ENCODE measurements around the gene IGFBP4.

The IGFBP4 gene

GRCh38 chr17:40457369-40457768, 14.1 kb downstream of the IGFBP4 start:
- DNase-seq, result no peak

- no peak for DNase-seq
Observed at GRCh38 chr17:40457964-40458791, 14.9 kb downstream of the IGFBP4 start.

- no peak for DNase-seq
Observed at GRCh38 chr17:40458851-40459482, 15.7 kb downstream of the IGFBP4 start.

GRCh38 chr17:40459636-40460603, 16.7 kb downstream of the IGFBP4 start:
- DNase-seq, result no peak

- DNase-seq, result no peak
Observed at GRCh38 chr17:40460604-40460967, 17.3 kb downstream of the IGFBP4 start.

GRCh38 chr17:40460968-40461731, 17.9 kb downstream of the IGFBP4 start:
- DNase-seq, result no peak

GRCh38 chr17:40461732-40462342, 18.6 kb downstream of the IGFBP4 start:
- no peak for DNase-seq

GRCh38 chr17:40462343-40463121, 19.3 kb downstream of the IGFBP4 start:
- DNase-seq, result no peak

GRCh38 chr17:40463122-40463550, 19.9 kb downstream of the IGFBP4 start:
- no peak for DNase-seq

- no peak for DNase-seq
Observed at GRCh38 chr17:40464392-40464855, 21.2 kb downstream of the IGFBP4 start.

- no peak for DNase-seq
Observed at GRCh38 chr17:40466298-40466971, 23.2 kb downstream of the IGFBP4 start.

GRCh38 chr17:40467281-40467867, 24.1 kb downstream of the IGFBP4 start:
- DNase-seq, result no peak

- no peak for DNase-seq
Observed at GRCh38 chr17:40468560-40468959, 25.3 kb downstream of the IGFBP4 start.

- DNase-seq, result no peak
Observed at GRCh38 chr17:40469805-40470675, 26.8 kb downstream of the IGFBP4 start.

- no peak for DNase-seq
Observed at GRCh38 chr17:40470932-40471828, 27.9 kb downstream of the IGFBP4 start.

GRCh38 chr17:40471846-40472732, 28.8 kb downstream of the IGFBP4 start:
- DNase-seq, result no peak
